NCI-H2227 (cell line): ENCODE data around the gene MPND.

Source experiments
- DNase-seq: peaks from one replicate; lab custom pipeline; 2025; ENCODE audit not compliant: unreplicated experiment; lab: John Stamatoyannopoulos, UW

Gene MPND

GRCh38 chr19:4343370-4344307, at the start of gene MPND:
TSS of gene MPND (plus strand) at chr19:4343562. CDS start at chr19:4343594, 32 bp downstream.
- DNase-seq = peak; percentile 89

- DNase-seq = no peak
These were observed 49.0 kb upstream of the MPND start for GRCh38 chr19:4294389-4294788.

- DNase-seq = peak; percentile 77
These were observed 47.2 kb upstream of the MPND start for GRCh38 chr19:4295972-4296771.

GRCh38 chr19:4297901-4298809, 45.2 kb upstream of the MPND start:
- no peak for DNase-seq

- DNase-seq = no peak
These were observed 44.4 kb upstream of the MPND start for GRCh38 chr19:4298810-4299550.

- no peak for DNase-seq
These were observed 42.8 kb upstream of the MPND start for GRCh38 chr19:4300589-4300988.

- no peak for DNase-seq
These were observed 41.6 kb upstream of the MPND start for GRCh38 chr19:4301590-4302242.

GRCh38 chr19:4302243-4302640, 41.1 kb upstream of the MPND start, which contains the start of gene TMIGD2:
TSS of gene TMIGD2 (minus strand) at chr19:4302389. CDS start at chr19:4302385, 4 bp downstream.
- DNase-seq = no peak

GRCh38 chr19:4303819-4304537, 39.4 kb upstream of the MPND start:
- DNase-seq = no peak

GRCh38 chr19:4304538-4305256, 38.7 kb upstream of the MPND start, which contains the start of gene FSD1:
TSS of gene FSD1 (plus strand) at chr19:4304598. CDS start at chr19:4304747, 149 bp downstream.
- DNase-seq = peak; percentile 85

- DNase-seq = peak; percentile 13
These were observed 38.1 kb upstream of the MPND start for GRCh38 chr19:4305257-4305612.

- no peak for DNase-seq
These were observed 37.7 kb upstream of the MPND start for GRCh38 chr19:4305659-4306058.

GRCh38 chr19:4310247-4311121, 32.9 kb upstream of the MPND start:
- peak; percentile 16 for DNase-seq

- no peak for DNase-seq
These were observed 29.4 kb upstream of the MPND start for GRCh38 chr19:4313847-4314490.

GRCh38 chr19:4316956-4317355, 26.4 kb upstream of the MPND start:
- DNase-seq = no peak

GRCh38 chr19:4318460-4318859, 24.9 kb upstream of the MPND start:
- no peak for DNase-seq
